ENCODE data around the gene SZRD1.

- TF ChIP-seq CTCF (IDR thresholded peaks at IDR 0.05) (no peak), POLR2AphosphoS5 (IDR thresholded peaks at IDR 0.05) (no peak), EP300 (IDR thresholded peaks at IDR 0.05) (no peak)
These were observed 20.5 kb downstream of the SZRD1 start for GRCh38 chr1:16387201-16388188.
